ENCODE measurements around the gene CACNA2D4. TPM values are rescaled to one million over a fixed set of nuclear protein-coding genes. Genes with fewer than 3 reads are reported as not detected.

The CACNA2D4 gene
- total and polyA plus RNA-seq, 2 of the 13 experiments (the other 11 are each of a cell fraction or from before 2014, with no cell fraction given): 14.2 to 136 TPM

DNA sequence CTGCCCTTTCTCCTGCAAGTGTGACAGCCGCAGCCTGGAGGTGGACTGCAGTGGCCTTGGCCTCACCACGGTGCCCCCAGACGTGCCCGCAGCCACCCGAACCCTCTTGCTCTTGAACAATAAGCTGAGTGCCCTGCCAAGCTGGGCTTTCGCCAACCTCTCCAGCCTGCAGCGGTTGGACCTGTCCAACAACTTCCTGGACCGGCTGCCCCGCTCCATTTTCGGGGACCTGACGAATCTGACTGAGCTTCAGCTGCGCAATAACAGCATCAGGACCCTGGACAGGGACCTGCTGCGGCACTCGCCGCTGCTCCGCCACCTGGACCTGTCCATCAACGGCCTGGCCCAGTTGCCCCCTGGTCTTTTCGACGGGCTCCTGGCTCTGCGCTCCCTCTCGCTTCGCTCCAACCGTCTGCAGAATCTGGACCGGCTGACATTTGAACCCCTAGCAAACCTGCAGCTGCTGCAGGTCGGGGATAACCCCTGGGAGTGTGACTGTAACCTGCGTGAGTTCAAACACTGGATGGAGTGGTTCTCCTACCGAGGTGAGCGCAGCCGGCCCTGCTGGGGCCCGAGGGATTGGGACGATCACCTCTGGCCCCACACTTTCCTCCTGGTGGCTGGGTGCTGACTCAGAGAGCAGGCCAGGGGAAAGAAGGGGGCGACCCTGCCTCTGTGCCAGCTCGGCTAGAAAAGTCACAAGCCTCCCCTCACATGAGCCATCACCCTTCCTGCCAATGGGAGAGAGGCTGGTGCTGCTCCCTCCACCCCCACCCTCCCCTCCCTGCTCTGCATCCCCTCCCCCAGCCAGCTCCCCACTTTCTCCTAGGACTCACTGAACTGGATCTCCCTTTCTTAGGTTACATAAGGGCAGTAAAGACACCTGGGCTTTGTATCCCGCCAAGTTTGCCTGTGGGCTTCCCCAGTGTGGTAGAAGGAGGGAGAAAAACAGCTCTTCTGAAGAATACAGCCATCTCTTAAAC is 87.2 kb downstream of the CACNA2D4 start (continued):
- TF ChIP-seq, protein P1, sequence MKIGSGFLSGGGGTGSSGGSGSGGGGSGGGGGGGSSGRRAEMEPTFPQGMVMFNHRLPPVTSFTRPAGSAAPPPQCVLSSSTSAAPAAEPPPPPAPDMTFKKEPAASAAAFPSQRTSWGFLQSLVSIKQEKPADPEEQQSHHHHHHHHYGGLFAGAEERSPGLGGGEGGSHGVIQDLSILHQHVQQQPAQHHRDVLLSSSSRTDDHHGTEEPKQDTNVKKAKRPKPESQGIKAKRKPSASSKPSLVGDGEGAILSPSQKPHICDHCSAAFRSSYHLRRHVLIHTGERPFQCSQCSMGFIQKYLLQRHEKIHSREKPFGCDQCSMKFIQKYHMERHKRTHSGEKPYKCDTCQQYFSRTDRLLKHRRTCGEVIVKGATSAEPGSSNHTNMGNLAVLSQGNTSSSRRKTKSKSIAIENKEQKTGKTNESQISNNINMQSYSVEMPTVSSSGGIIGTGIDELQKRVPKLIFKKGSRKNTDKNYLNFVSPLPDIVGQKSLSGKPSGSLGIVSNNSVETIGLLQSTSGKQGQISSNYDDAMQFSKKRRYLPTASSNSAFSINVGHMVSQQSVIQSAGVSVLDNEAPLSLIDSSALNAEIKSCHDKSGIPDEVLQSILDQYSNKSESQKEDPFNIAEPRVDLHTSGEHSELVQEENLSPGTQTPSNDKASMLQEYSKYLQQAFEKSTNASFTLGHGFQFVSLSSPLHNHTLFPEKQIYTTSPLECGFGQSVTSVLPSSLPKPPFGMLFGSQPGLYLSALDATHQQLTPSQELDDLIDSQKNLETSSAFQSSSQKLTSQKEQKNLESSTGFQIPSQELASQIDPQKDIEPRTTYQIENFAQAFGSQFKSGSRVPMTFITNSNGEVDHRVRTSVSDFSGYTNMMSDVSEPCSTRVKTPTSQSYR (CRISPR knock-in tag; IDR thresholded peaks at IDR 0.05; ENCODE audit: borderline replicate concordance): peak; percentile 66; the same call in 1 of the 2 replicates
- TF ChIP-seq, protein P2, sequence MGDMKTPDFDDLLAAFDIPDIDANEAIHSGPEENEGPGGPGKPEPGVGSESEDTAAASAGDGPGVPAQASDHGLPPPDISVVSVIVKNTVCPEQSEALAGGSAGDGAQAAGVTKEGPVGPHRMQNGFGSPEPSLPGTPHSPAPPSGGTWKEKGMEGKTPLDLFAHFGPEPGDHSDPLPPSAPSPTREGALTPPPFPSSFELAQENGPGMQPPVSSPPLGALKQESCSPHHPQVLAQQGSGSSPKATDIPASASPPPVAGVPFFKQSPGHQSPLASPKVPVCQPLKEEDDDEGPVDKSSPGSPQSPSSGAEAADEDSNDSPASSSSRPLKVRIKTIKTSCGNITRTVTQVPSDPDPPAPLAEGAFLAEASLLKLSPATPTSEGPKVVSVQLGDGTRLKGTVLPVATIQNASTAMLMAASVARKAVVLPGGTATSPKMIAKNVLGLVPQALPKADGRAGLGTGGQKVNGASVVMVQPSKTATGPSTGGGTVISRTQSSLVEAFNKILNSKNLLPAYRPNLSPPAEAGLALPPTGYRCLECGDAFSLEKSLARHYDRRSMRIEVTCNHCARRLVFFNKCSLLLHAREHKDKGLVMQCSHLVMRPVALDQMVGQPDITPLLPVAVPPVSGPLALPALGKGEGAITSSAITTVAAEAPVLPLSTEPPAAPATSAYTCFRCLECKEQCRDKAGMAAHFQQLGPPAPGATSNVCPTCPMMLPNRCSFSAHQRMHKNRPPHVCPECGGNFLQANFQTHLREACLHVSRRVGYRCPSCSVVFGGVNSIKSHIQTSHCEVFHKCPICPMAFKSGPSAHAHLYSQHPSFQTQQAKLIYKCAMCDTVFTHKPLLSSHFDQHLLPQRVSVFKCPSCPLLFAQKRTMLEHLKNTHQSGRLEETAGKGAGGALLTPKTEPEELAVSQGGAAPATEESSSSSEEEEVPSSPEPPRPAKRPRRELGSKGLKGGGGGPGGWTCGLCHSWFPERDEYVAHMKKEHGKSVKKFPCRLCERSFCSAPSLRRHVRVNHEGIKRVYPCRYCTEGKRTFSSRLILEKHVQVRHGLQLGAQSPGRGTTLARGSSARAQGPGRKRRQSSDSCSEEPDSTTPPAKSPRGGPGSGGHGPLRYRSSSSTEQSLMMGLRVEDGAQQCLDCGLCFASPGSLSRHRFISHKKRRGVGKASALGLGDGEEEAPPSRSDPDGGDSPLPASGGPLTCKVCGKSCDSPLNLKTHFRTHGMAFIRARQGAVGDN (CRISPR knock-in tag; IDR thresholded peaks at IDR 0.05): peak; percentile 71
- no peak for TF ChIP-seq POLR2G (IDR thresholded peaks at IDR 0.05; ENCODE audit: low read depth, low read length)
- TF ChIP-seq, protein P3, sequence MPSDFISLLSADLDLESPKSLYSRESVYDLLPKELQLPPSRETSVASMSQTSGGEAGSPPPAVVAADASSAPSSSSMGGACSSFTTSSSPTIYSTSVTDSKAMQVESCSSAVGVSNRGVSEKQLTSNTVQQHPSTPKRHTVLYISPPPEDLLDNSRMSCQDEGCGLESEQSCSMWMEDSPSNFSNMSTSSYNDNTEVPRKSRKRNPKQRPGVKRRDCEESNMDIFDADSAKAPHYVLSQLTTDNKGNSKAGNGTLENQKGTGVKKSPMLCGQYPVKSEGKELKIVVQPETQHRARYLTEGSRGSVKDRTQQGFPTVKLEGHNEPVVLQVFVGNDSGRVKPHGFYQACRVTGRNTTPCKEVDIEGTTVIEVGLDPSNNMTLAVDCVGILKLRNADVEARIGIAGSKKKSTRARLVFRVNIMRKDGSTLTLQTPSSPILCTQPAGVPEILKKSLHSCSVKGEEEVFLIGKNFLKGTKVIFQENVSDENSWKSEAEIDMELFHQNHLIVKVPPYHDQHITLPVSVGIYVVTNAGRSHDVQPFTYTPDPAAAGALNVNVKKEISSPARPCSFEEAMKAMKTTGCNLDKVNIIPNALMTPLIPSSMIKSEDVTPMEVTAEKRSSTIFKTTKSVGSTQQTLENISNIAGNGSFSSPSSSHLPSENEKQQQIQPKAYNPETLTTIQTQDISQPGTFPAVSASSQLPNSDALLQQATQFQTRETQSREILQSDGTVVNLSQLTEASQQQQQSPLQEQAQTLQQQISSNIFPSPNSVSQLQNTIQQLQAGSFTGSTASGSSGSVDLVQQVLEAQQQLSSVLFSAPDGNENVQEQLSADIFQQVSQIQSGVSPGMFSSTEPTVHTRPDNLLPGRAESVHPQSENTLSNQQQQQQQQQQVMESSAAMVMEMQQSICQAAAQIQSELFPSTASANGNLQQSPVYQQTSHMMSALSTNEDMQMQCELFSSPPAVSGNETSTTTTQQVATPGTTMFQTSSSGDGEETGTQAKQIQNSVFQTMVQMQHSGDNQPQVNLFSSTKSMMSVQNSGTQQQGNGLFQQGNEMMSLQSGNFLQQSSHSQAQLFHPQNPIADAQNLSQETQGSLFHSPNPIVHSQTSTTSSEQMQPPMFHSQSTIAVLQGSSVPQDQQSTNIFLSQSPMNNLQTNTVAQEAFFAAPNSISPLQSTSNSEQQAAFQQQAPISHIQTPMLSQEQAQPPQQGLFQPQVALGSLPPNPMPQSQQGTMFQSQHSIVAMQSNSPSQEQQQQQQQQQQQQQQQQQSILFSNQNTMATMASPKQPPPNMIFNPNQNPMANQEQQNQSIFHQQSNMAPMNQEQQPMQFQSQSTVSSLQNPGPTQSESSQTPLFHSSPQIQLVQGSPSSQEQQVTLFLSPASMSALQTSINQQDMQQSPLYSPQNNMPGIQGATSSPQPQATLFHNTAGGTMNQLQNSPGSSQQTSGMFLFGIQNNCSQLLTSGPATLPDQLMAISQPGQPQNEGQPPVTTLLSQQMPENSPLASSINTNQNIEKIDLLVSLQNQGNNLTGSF (CRISPR knock-in tag; IDR thresholded peaks at IDR 0.05): peak; percentile 95
- peak; percentile 63; the same call in 1 of the 2 replicates for TF ChIP-seq PITX1 (CRISPR knock-in tag; IDR thresholded peaks at IDR 0.05)
- TF ChIP-seq, protein P4, sequence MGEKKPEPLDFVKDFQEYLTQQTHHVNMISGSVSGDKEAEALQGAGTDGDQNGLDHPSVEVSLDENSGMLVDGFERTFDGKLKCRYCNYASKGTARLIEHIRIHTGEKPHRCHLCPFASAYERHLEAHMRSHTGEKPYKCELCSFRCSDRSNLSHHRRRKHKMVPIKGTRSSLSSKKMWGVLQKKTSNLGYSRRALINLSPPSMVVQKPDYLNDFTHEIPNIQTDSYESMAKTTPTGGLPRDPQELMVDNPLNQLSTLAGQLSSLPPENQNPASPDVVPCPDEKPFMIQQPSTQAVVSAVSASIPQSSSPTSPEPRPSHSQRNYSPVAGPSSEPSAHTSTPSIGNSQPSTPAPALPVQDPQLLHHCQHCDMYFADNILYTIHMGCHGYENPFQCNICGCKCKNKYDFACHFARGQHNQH (CRISPR knock-in tag; IDR thresholded peaks at IDR 0.05): peak; percentile 80; the same call in 1 of the 2 replicates
- TF ChIP-seq KLF6 (CRISPR knock-in tag; IDR thresholded peaks at IDR 0.05): peak; percentile 94
- peak; percentile 88 for TF ChIP-seq HES4 (CRISPR knock-in tag; IDR thresholded peaks at IDR 0.05; ENCODE audit: borderline replicate concordance)
- 0 out of 2 replicates have a peak, but pooled peaks have one; percentile 54 for TF ChIP-seq ZNF776 (CRISPR knock-in tag; IDR thresholded peaks at IDR 0.05)
- TF ChIP-seq CEBPB (IDR thresholded peaks at IDR 0.05; ENCODE audit: borderline replicate concordance, low read depth, low read length): peak; percentile 71; the same call in 1 of the 2 replicates
- peak; percentile 55; the same call in 1 of the 2 replicates for TF ChIP-seq ZBTB21 (CRISPR knock-in tag; IDR thresholded peaks at IDR 0.05)
- TF ChIP-seq EED (CRISPR knock-in tag; IDR thresholded peaks at IDR 0.05): peak; percentile 69; the same call in 1 of the 2 replicates
